Colonic mucosa (tissue), 4 donors: ENCODE data around the gene ERAP2. TPM values are rescaled to one million over a fixed set of nuclear protein-coding genes. Genes with fewer than 3 reads are reported as not detected.
A peak's percentile ranks its signal among the peaks of the same experiment; 100 is the strongest.

Experiments
- DNase-seq: peaks from one replicate; pipeline ENCODE4 v3.0.0-alpha.2; 2020
- H3K27ac ChIP-seq: fragments of 200-600 bp; one replicate; pipeline ENCODE4 v1.8.0; 2021
- H3K27me3 ChIP-seq: fragments of 200-600 bp; one replicate; pipeline ENCODE4 v1.8.0; 2021
- H3K36me3 ChIP-seq: fragments of 200-600 bp; one replicate; pipeline ENCODE4 v1.8.0; 2021
- H3K4me1 ChIP-seq: fragments of 200-600 bp; one replicate; pipeline ENCODE4 v1.8.0; 2021; ENCODE audit warnings: mild to moderate bottlenecking
- H3K4me3 ChIP-seq: fragments of 200-600 bp; one replicate; pipeline ENCODE4 v1.8.0; 2021
- H3K9ac ChIP-seq, 2 donors: one replicate each; pipeline ENCODE4 v1.7.0; 2013; ENCODE audit warnings: control low read depth in 2 of 2, low read depth in 2 of 2, low read length in 2 of 2
- H3K9me3 ChIP-seq: fragments of 200-600 bp; one replicate; pipeline ENCODE4 v1.8.0; 2021
- intact Hi-C: fragments of 100-400 bp; cut with DNase I; formaldehyde crosslinking; loops from one replicate; pipeline ENCODE4 v1.14.1; 2022
- total RNA-seq, 2 donors: library from RNA; stranded (reverse); fragmentation: NEBNext Ultra II Directional in 1 of 2; extraction: Animal tissue kit (Norgen Biotek cat#: 25700) in 1 of 2; gene quantifications; one replicate each; pipeline ENCODE4 v1.2.1, GENCODE V29; 2021
- TF ChIP-seq, protein P1 (sequence below): fragments of 200-600 bp; IDR thresholded peaks from one replicate; pipeline ENCODE4 v1.8.0; 2022; ENCODE audit warnings: antibody characterized with exemption, mild to moderate bottlenecking
- donor health status: healthy.
- donor health status: DM: no; HTN: no; CAD: no.
- donor health status: DM: no; HTN: no; CAD: no.

Gene ERAP2
- total RNA-seq, 2 donors from 2014 or later = 18.3 to 26.7 TPM

DNA sequence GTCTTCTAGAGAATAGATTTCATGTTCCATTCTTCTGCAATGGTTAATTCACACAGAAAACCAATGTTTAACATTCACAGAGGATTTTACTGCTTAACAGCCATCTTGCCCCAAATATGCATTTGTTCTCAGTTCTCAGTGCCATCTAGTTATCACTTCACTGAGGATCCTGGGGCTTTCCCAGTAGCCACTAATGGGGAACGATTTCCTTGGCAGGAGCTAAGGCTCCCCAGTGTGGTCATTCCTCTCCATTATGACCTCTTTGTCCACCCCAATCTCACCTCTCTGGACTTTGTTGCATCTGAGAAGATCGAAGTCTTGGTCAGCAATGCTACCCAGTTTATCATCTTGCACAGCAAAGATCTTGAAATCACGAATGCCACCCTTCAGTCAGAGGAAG lies 3.4 kb downstream of the ERAP2 start:
- intact Hi-C loops = loop anchor here (10.0 kb wide), 1 partner anchor 125 kb away; no protein-coding TSS in a partner anchor
- DNase-seq = no peak
- TF ChIP-seq, protein P1, sequence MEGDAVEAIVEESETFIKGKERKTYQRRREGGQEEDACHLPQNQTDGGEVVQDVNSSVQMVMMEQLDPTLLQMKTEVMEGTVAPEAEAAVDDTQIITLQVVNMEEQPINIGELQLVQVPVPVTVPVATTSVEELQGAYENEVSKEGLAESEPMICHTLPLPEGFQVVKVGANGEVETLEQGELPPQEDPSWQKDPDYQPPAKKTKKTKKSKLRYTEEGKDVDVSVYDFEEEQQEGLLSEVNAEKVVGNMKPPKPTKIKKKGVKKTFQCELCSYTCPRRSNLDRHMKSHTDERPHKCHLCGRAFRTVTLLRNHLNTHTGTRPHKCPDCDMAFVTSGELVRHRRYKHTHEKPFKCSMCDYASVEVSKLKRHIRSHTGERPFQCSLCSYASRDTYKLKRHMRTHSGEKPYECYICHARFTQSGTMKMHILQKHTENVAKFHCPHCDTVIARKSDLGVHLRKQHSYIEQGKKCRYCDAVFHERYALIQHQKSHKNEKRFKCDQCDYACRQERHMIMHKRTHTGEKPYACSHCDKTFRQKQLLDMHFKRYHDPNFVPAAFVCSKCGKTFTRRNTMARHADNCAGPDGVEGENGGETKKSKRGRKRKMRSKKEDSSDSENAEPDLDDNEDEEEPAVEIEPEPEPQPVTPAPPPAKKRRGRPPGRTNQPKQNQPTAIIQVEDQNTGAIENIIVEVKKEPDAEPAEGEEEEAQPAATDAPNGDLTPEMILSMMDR = no peak
- Histone ChIP-seq H3K27me3 (no peaks in the 10 kb centered on the region), H3K9me3 (no peaks in the 10 kb centered on the region), H3K4me3 (no peak overlapping the region), H3K36me3 (no peaks in the 10 kb centered on the region), H3K9ac (no peak overlapping the region), H3K4me1 (peaks cover 4% of the 10 kb centered on the region), H3K27ac (no peak overlapping the region)

GRCh38 chr5:96880444-96881164 lies 4.3 kb downstream of the ERAP2 start:
- no peak for DNase-seq
- TF ChIP-seq, protein P1 = no peak
- Histone ChIP-seq H3K9me3 (no peaks in the 10 kb centered on the region), H3K4me3 (no peak overlapping the region), H3K9ac (no peak overlapping the region), H3K27me3 (no peaks in the 10 kb centered on the region), H3K36me3 (no peaks in the 10 kb centered on the region), H3K27ac (peak overlapping the region; percentile 13), H3K4me1 (peaks cover 4% of the 10 kb centered on the region)
- intact Hi-C loops = loop anchor here (10.0 kb wide), 1 partner anchor 126 kb away; no protein-coding TSS in a partner anchor

GRCh38 chr5:96881511-96882115 lies 5.3 kb downstream of the ERAP2 start:
- no peaks in the 10 kb centered on the region for H3K27me3 ChIP-seq
- no peak for DNase-seq
- no peak overlapping the region for H3K27ac ChIP-seq
- no peaks in the 10 kb centered on the region for H3K9me3 ChIP-seq
- H3K36me3 ChIP-seq = no peaks in the 10 kb centered on the region
- TF ChIP-seq, protein P1 = no peak
- intact Hi-C loops = loop anchor here (10.0 kb wide), 1 partner anchor 127 kb away; no protein-coding TSS in a partner anchor
- no peak overlapping the region for H3K9ac ChIP-seq
- H3K4me1 ChIP-seq = peaks cover 4% of the 10 kb centered on the region
- no peak overlapping the region for H3K4me3 ChIP-seq

GRCh38 chr5:96883871-96884270 lies 7.6 kb downstream of the ERAP2 start:
- intact Hi-C loops = loop anchor here (10.0 kb wide), 1 partner anchor 129 kb away; no protein-coding TSS in a partner anchor
- TF ChIP-seq, protein P1 = no peak
- Histone ChIP-seq H3K4me1 (no peaks in the 10 kb centered on the region), H3K9ac (no peak overlapping the region), H3K4me3 (no peak overlapping the region), H3K9me3 (no peaks in the 10 kb centered on the region), H3K36me3 (no peaks in the 10 kb centered on the region), H3K27me3 (no peaks in the 10 kb centered on the region), H3K27ac (no peak overlapping the region)
- no peak for DNase-seq

DNA sequence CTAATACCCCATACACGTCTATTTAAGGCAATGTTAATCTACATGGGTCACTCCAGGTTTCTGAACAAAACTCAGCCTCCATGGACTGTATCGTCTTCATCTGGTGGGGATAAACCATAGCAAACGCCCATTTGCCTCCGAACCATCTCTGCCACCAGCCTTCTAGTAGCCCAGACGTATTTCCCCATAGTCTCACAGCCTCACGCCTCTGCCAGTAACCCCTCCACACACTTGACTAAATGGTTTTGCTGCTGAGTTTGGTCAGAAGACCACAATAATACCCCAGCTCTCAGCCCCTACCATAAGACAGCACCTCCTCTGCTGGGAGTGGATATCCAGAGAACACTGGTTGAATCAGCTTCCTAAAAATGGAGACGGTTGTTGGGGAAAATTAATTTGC lies 8.7 kb downstream of the ERAP2 start:
- intact Hi-C loops = loop anchor here (10.0 kb wide), 1 partner anchor 130 kb away; no protein-coding TSS in a partner anchor
- Histone ChIP-seq H3K27me3 (no peaks in the 10 kb centered on the region), H3K4me3 (no peak overlapping the region), H3K4me1 (no peaks in the 10 kb centered on the region), H3K36me3 (no peaks in the 10 kb centered on the region), H3K9me3 (no peaks in the 10 kb centered on the region), H3K27ac (no peak overlapping the region), H3K9ac (no peak overlapping the region)
- DNase-seq = no peak
- TF ChIP-seq, protein P1 = no peak
